Head of caudate nucleus (tissue), 42 donors: ENCODE results near the gene C16orf86.

ENCODE experiments used
- DNase-seq, 42 donors: peaks; one replicate each; pipeline versions ENCODE4 v3.0.0 to v3.0.0-alpha.2; 2020 to 2021; ENCODE audit warnings: mixed read lengths in 7 of 42
- intact Hi-C: fragments of 100-400 bp; cut with DNase I; formaldehyde crosslinking; loops from one replicate; pipeline ENCODE4 v1.15.0; 2022

The C16orf86 gene

DNA sequence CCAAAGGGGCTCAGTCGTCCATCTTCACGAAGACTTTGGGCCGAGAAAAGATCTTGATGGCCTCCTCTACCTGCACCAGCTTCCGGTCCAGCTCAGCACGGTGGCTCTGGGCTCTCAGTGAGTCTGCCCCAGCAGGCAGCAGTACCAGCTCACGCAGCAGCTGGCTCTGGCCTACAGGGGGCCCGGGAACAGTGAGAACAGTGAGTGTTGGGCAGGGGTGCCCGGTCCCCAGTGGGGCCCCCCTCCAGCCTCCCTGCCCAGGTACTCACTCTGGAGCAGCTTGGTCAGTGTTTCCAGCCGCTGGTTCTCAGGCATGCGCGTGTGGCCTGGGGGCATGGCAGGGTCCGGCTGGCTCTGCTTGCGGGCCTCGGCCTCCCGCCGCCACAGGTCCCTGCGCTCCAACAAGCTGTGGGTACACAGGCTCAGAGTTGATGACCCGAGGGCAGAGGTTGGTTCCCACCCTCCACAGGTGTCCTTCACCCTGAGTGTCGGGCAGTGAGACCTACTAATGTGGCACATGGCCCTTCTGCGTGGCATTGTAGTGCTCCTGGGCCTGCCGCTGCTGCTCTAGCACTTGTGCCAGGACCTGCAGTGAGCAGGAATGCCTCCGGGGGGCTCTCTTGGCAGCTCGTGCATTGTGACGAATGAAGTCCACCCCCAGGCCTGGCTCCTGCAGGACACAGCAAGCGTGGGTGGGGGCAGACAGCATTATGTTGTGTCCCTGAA, 3.3 kb upstream of the C16orf86 start:
- intact Hi-C loops = no loop called here
- peak in 10 of 42 donors; percentile 22 to 60 (median 40) for DNase-seq

DNA sequence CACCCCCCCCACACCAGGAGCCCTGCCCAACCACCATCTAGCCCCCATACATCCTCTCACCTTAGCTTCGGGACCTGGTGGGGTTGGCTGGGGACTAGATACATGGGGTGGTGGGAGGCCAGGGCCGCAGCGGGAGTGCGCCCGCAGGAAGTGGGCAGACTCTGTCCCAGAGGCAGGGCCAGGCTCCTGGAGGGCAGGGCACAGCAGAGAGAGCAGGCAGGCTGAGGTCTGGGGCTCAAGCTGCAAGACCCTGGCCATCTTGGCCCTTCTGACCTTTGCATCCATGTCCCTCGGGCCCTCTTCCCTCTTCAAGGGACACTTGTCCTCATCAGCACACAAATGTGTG, 2.8 kb upstream of the C16orf86 start:
- no peak for DNase-seq
- intact Hi-C loops = no loop called here

DNA sequence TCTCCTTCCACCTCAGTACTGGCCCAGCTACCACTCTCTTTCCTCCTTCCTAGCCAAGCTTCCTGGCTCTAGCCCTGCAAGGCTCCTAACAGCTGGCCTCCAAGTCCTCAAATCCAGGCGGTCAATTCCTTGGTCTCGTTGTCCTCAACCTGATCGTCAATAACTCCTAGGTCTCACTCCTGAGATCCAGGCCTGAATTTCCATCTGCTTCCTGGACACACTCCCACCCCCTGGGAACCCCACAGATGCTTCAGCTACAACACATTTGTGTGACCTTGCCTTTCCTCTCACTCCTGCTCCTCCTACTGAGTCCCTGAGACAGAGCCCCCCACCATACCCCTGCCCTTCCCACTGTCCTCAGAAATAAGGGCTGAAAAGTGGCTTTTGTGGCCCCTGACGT, 2.4 kb upstream of the C16orf86 start:
- no peak for DNase-seq
- intact Hi-C loops = no loop called here

DNA sequence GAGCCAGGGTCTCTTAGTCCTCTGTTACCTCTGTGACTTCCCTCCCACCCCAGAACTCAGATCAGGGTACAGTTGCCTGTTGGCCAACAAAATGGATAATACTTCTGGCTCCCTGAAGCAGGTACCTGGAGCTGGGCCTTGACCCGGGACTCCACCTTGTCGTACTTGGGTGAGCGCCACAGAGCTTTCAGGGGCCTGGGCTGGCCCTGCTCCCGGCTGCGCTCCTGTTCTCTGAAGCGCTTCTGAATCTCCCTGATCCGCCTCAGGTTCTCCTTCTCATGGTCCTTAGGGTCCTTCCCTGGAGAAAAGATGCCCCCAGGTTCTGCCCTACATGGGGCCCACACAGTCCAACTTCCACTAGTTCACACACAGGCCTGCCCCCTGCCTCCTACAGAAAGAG, 1.7 kb upstream of the C16orf86 start:
- no peak for DNase-seq
- intact Hi-C loops = loop anchor here (5.0 kb wide), 1 partner anchor 143 kb away; no protein-coding TSS in a partner anchor

DNA sequence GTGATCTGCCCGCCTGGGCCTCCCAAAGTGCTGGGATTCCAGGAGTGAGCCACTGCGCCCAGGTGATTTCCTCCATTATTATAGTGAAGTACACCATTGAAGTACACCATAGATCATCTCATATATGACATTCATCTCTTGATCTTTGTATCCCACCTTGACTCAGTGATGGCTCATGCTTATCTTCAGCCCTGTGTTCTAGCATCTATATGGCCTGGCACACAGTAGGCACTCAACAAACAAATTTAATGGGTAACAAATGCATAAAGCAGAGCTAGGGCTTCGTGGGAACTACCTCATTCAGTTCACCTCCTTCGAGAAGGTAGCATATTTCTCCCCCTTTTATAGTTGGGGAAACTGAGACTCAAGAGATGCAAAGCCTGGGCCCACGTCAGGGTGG, 1.0 kb upstream of the C16orf86 start:
- intact Hi-C loops = loop anchor here (5.0 kb wide), 1 partner anchor 143 kb away; no protein-coding TSS in a partner anchor
- no peak for DNase-seq

DNA sequence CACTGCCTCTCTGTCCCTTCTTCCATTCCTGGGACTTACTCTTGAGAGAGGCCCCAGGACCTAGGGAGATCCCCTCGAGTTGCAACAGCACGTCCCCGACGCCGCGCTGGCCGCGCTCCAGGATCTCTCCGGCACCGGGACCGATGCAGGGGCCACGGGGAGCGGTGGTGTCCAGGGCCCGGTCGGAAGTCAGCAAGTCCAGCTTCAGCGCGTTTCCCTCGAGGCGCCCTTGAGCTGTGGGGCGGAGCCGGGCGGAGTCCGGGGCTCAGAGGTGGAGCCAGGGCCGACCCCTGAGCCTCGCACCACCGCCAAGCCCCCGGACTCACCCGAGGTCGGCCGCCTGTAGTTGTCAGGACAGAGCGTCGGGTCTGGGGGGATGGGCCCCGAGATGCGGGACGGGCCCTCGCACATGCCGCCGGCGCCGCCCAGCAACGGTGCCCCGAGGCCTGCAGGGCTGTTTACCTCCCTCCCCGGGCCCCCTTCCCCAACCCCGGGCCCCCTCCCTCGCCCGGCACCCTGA, 522 bp upstream of the C16orf86 start:
- intact Hi-C loops = loop anchor here (5.0 kb wide), 1 partner anchor 144 kb away; no protein-coding TSS in a partner anchor
- no peak for DNase-seq

DNA sequence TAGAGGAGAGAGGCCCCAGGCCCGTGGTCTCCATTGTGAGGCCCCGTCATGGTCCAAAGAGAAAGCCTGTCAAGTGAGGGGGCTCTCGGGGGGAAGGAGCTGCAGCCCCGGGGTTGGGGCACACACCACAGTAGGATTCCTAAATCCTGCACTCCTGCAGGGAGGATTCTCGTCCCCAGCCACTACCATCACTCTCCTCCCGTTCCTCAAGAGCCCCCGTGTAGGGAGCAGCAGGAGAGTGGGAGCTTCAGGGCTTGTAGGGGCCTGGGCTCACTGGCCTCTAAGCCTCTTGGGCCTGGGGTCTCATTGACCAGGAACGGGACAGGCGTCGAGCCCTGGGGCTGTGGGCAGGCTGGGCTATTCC, 821 bp downstream of the C16orf86 start:
- DNase-seq = no peak
- intact Hi-C loops = loop anchor here (5.0 kb wide), 1 partner anchor 145 kb away; no protein-coding TSS in a partner anchor

DNA sequence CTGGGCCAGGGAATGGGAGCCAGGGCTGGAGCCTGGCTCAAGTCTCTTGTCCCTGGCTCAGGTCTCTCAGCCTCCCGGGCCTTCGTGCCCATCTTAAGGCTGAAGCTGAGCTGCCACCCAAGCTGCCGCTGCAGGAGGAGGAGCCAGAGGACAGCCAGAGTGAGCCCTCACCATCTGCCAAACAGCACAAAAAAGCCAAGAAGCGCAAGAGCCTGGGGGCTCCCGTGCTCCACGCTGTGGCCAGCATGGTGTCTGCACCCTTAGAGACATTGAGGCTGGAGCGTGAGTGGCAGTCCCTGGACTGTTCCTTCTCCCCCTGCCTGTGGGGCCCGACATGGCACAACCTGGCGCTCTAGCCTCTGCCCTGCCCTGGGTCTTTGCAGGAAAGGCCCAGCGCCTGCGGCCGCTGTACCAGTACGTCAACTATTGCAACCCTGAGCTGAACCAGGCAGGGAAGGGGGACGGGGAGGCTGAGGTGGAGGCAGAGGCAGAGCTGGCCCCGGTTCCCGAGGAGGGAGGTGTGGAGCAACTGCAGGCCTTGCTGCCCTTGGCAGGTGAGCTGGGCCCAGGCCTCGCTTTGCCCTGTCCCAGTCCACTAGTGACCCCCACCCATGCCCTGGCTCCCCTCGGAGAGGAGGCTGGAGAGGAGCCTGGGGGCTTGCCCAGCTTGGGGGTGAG, 1.3 kb downstream of the C16orf86 start:
- intact Hi-C loops = loop anchor here (5.0 kb wide), 1 partner anchor 146 kb away; no protein-coding TSS in a partner anchor

DNA sequence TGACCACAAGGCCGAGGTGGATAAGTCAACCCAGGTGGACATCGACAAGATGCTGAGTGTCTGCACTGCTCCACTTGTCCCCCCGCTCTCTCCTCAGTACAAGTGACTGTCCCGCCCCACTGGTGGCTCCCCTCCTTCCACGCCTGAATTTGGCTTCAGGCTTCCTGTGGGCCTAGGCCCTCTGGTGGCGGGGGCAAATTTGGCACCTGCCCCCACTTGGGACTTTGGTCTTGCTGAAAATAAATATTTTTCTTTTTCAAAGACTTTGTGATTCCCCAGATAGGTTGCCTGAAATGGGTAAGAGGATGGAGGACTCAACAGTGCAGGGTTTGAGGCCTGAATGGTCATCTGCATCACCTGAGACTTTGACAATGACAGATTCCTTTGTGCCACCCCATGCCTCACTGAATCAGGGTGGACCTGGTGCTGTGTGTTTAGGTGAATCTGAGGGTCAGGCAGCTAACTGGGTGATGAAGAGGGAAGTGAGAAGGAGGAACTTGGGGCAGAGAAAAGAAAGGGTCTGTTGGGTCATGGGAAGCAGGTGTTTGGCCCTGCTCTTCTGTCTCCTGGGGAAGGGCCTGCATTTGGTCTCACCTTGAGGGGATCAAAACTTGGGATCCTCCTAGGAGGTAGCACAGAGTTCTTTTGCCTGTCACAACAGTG, 2.0 kb downstream of the C16orf86 start:
- intact Hi-C loops = loop anchor here (5.0 kb wide), 1 partner anchor 146 kb away; no protein-coding TSS in a partner anchor
- peak in 1 of 42 donors; percentile 24 for DNase-seq

More for the DNA sequence above, 1.3 kb downstream of the C16orf86 start:
- peak; percentile 72 to 94 (median 84) for DNase-seq

DNA sequence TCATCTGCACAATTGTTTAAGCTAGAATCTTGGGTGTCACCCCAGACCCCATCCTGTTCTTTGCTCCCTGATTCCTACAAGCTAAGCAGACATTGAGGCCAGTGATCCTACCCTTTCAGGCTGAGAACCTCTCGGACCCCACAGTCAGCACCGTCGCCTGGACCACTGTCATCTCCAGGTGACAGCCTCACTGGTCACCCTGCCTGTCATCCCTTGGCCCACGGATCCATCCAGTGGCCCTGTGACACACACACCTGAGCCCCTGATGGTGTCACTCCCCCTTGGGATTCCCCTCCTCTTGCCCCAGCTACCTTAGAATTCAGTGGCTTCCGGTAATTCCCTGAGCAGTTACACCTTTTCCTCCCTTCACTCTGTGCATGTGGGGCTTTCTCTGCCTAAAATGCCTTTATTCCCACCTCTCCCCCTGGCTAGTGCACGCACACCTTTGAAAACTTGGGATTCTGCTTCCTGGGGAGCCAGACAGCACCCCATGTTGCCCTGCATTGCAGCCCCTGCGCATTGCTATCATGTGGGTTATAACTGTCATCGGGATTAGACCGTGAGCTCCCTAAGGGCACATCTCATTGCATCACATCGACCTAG, 3.0 kb downstream of the C16orf86 start:
- intact Hi-C loops = loop anchor here (5.0 to 10.0 kb wide), 2 partner anchors 145 to 147 kb away; no protein-coding TSS in a partner anchor
- no peak for DNase-seq

DNA sequence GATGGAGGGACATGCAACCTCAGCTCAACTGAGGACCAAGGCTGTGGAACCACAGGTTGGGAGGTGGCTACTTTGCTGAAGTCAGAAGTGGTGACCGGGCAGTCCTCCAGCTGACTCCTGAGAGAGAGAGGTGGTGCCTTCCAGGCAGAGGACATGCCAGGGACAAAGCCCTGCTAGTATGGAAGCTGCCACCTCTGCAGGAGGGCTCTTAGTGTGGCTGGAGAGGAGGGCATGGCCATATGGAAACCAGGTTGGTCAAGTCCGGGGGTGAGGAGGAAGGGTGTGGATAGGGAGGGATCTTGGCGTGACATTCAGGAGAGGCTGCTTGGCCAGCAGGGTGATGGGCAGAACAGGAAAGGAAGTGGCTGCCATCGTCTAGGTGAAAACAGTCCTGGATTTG, 5.7 kb downstream of the C16orf86 start:
- intact Hi-C loops = loop anchor here (10.0 kb wide), 1 partner anchor 142 kb away; no protein-coding TSS in a partner anchor
- DNase-seq = no peak

DNA sequence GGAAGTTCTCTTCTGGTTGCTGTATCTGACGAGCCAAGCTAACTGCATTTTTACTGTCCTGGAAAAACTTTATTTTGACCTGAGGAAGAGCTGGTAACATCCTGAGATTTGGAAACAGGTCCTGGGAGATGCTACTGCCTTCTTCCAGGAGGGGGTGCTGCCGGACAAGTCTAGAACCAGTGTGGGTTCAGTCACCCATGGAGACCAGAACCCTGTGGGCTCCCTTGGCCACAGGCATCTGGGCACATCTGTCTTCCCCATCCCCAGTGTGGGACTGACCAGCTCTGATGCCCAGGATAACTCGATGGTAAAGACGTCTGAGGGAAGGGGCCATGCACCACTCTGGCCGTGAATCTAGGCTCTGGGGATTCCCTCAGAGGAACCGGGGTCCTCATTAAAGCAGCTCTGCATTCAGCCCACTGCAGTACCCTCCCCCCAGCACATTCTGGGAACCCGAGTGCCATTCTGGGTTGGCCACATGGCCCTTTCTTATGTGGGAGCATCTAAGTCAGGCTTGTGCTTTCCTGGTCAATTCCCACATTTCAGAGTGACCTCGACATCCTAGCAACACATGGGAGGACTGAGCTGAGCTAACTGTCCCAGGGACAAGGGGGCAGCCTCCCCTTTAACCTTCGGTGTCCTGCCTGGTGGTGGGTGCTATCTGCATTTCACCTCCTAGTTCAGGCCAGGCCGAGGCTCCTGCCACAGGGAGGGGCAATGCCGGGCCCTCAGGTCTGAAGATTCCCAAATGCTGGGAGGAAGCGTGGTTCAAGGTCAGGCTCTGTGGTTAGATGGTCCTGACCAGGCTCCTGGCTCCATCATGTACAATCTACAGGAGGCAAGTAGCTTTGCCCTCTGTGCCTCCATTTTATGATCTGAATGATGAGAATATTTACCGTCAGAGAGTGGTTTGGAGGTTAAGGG, 6.4 kb downstream of the C16orf86 start:
- peak in 39 of 42 donors; percentile 53 to 85 (median 71) for DNase-seq

DNA sequence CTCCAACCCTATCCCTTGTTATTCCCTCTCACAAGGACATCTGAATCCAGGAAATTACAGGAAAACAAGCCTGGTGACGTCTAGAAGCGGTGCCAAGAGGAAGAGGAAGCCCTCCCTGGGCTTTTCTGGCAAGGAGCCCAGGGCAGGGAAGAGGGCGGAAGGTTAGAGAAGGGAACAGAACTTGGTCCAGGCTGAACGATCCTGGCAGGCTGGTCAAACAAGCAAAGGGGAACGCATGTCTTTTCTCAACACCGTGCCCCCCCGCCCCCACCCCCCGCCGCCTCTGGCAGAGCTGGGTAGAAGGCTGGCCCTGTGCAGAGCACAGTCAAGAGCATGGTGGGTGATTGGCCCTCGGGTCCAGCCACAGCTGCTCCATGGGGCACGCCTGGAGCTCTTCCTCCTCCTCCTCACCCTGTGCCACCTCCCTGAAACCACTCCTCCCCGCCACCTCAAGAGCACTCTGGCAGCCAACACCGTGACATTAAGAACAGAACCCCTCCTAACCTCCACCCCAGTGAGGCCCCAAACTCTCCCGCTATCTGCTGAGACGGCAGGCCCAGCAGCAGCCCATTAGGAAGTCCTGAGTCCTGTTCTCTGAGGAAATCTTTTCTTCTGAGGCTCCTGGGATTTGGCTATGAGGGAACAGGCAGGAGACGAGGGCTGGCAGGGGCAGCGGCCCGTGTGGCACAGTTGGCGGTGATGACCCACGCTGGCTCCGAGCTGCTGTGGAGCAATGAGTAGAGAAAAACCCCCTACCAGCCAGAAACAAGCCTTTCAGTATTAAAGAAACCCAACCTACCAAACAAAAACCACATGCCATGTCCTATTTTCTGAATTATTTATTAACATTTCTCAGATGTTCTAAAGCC, 7.3 kb downstream of the C16orf86 start:
- intact Hi-C loops = loop anchor here (10.0 kb wide), 1 partner anchor 141 kb away; no protein-coding TSS in a partner anchor
- peak in 15 of 42 donors; percentile 24 to 66 (median 42) for DNase-seq

More for the DNA sequence above, 6.4 kb downstream of the C16orf86 start:
- intact Hi-C loops = loop anchor here (10.0 kb wide), 1 partner anchor 142 kb away; no protein-coding TSS in a partner anchor

DNA sequence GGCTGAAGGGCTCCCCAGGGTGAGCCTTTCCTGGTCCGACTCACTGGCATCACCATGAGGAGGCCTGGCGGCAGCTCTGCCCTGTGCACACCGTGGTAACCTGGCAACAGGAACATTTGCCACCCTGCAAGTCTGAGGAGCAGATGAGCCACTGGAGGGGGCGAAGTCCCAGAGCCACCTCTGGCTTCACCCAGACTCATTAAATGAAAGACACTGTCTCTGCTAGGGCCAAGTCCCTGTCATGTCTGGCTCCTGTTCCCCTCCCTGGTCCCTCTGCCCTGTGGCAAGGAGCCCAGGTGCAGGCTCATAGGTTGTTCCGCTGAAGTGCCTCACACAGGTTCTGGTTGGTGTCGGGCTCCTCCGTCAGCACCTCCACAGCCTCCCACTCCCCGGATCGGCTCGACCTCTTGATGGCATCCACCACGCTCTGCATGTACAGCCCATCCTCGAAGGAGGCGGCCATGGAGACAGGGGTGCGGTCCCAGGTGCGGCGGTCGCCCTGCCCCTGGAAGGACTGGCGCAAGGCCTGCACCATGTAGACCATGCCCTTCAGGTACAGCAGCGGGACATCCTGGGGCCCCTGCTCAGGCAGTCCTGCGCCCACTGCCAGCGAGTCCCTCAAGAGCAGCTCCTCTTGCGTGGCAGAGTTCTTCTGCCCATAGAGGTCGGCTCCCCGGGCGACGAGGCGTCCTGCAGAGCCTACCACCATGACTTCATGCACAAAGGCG, 8.4 kb downstream of the C16orf86 start:
- intact Hi-C loops = loop anchor here (10.0 kb wide), 1 partner anchor 140 kb away; no protein-coding TSS in a partner anchor
- peak in 1 of 42 donors; percentile 57 for DNase-seq

DNA sequence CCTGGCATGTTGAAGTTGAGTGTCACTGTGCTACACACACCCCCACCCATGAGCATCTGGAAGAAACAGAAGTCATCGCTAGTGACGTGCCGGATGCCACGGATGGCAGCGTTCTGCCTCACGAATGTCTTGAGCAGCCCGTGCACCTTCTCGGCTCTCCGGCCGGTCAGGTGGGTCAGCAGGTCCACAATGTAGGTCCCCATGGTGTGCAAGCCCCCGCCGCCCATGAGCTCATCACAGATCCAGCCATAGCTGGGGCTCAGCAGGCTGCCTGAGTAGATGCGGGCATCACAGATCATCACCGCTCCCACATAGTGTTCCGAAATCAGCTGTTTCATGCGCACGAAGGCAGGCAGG, 8.9 kb downstream of the C16orf86 start:
- DNase-seq = no peak
- intact Hi-C loops = loop anchor here (10.0 kb wide), 1 partner anchor 139 kb away; no protein-coding TSS in a partner anchor

DNA sequence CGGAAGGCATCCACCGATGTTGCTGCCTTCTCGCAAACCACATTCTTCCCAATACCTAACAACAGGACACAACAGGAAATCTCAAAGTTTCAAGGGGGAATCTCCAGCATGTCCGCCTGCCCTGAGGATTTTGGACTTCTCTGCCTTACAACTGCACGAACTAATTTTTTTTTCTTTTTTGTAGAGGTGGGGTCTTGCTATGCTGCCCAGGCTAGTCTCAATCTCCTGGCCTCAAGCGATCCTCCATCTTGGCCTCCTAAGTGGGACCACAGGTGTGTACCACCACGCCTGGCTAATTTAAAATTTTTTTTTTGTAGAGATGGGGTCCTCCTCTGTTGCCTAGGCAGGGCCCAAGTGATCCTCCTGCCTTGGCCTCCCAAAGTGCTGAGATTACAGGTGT, 9.4 kb downstream of the C16orf86 start:
- intact Hi-C loops = loop anchor here (10.0 kb wide), 1 partner anchor 139 kb away; no protein-coding TSS in a partner anchor
- DNase-seq = no peak
